ENCODE data around the gene KLHL4. TPM values are rescaled to one million over a fixed set of nuclear protein-coding genes. Genes with fewer than 3 reads are reported as not detected.

KLHL4 gene
- polyA plus RNA-seq, 2 of the 4 experiments (the other 2 are of a cell fraction): 3.7 to 9.8 TPM

DNA sequence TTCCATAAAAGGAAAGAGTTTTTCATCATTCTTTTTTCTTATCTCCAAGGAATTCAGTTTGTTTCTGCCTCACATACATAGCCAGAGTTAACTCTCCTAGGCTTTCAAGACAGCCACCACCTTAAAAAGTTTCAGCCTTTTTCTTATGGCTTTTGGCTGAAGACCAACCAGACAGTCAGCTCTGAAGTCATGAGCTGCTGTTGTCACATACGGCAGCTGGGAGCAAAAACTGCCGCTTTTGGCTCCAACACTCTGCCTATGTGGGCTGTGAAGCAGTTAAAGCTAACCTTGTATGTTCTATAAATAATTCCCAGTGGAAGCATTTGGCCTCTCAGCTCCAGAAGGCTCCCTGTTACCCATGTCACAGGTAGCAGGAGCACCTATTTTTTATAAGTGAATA is 104.1 kb downstream of the KLHL4 start:
- H3K4me2 ChIP-seq: 0 out of 3 replicates have a peak overlapping the region, but pooled peaks have one; percentile 15
- no peaks in the 10 kb centered on the region for H3K9me3 ChIP-seq
- no peak overlapping the region for H3K4me3 ChIP-seq
- WGBS (ENCODE audit: missing lambda C conversion rate): 27% methylated on average over 2 of the region's 2 CpGs
- DNase-seq (ENCODE audit: low read depth in 1 of 2, low spot score in 1 of 2) (no peak), FAIRE-seq (no peak), ATAC-seq (no peak)
- no peak overlapping the region for H3K27ac ChIP-seq
- no peaks in the 10 kb centered on the region for H3K4me1 ChIP-seq
- TF ChIP-seq RNF2 (IDR thresholded peaks at IDR 0.05; ENCODE audit: borderline replicate concordance, low read depth): no peak
- no peak for TF ChIP-seq HDAC2 (IDR thresholded peaks at IDR 0.05)
- TF ChIP-seq MAZ (IDR thresholded peaks at IDR 0.05; ENCODE audit: borderline replicate concordance, low read depth, low read length): no peak
- TF ChIP-seq POLR2AphosphoS2 (conservative IDR thresholded peaks at IDR 0.05; ENCODE audit: low read length): no peak
- TF ChIP-seq, protein P1, sequence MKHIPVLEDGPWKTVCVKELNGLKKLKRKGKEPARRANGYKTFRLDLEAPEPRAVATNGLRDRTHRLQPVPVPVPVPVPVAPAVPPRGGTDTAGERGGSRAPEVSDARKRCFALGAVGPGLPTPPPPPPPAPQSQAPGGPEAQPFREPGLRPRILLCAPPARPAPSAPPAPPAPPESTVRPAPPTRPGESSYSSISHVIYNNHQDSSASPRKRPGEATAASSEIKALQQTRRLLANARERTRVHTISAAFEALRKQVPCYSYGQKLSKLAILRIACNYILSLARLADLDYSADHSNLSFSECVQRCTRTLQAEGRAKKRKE (CRISPR knock-in tag; IDR thresholded peaks at IDR 0.05; ENCODE audit: low read depth): no peak
- TF ChIP-seq, protein P2, sequence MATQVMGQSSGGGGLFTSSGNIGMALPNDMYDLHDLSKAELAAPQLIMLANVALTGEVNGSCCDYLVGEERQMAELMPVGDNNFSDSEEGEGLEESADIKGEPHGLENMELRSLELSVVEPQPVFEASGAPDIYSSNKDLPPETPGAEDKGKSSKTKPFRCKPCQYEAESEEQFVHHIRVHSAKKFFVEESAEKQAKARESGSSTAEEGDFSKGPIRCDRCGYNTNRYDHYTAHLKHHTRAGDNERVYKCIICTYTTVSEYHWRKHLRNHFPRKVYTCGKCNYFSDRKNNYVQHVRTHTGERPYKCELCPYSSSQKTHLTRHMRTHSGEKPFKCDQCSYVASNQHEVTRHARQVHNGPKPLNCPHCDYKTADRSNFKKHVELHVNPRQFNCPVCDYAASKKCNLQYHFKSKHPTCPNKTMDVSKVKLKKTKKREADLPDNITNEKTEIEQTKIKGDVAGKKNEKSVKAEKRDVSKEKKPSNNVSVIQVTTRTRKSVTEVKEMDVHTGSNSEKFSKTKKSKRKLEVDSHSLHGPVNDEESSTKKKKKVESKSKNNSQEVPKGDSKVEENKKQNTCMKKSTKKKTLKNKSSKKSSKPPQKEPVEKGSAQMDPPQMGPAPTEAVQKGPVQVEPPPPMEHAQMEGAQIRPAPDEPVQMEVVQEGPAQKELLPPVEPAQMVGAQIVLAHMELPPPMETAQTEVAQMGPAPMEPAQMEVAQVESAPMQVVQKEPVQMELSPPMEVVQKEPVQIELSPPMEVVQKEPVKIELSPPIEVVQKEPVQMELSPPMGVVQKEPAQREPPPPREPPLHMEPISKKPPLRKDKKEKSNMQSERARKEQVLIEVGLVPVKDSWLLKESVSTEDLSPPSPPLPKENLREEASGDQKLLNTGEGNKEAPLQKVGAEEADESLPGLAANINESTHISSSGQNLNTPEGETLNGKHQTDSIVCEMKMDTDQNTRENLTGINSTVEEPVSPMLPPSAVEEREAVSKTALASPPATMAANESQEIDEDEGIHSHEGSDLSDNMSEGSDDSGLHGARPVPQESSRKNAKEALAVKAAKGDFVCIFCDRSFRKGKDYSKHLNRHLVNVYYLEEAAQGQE (IDR thresholded peaks at IDR 0.05): no peak
- TF ChIP-seq, protein P3, sequence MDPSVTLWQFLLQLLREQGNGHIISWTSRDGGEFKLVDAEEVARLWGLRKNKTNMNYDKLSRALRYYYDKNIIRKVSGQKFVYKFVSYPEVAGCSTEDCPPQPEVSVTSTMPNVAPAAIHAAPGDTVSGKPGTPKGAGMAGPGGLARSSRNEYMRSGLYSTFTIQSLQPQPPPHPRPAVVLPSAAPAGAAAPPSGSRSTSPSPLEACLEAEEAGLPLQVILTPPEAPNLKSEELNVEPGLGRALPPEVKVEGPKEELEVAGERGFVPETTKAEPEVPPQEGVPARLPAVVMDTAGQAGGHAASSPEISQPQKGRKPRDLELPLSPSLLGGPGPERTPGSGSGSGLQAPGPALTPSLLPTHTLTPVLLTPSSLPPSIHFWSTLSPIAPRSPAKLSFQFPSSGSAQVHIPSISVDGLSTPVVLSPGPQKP (IDR thresholded peaks at IDR 0.05; ENCODE audit: low read depth, low read length): no peak
- TF ChIP-seq, protein P4, sequence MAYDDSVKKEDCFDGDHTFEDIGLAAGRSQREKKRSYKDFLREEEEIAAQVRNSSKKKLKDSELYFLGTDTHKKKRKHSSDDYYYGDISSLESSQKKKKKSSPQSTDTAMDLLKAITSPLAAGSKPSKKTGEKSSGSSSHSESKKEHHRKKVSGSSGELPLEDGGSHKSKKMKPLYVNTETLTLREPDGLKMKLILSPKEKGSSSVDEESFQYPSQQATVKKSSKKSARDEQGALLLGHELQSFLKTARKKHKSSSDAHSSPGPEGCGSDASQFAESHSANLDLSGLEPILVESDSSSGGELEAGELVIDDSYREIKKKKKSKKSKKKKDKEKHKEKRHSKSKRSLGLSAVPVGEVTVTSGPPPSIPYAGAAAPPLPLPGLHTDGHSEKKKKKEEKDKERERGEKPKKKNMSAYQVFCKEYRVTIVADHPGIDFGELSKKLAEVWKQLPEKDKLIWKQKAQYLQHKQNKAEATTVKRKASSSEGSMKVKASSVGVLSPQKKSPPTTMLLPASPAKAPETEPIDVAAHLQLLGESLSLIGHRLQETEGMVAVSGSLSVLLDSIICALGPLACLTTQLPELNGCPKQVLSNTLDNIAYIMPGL (CRISPR knock-in tag; IDR thresholded peaks at IDR 0.05; ENCODE audit: borderline replicate concordance): no peak
- no peak for TF ChIP-seq CHD2 (IDR thresholded peaks at IDR 0.05; ENCODE audit: low read length, partially characterized antibody)
- TF ChIP-seq, protein P5, sequence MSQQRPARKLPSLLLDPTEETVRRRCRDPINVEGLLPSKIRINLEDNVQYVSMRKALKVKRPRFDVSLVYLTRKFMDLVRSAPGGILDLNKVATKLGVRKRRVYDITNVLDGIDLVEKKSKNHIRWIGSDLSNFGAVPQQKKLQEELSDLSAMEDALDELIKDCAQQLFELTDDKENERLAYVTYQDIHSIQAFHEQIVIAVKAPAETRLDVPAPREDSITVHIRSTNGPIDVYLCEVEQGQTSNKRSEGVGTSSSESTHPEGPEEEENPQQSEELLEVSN (IDR thresholded peaks at IDR 0.05; ENCODE audit: borderline replicate concordance, low read depth): no peak
- no peak for TF ChIP-seq EHF (CRISPR knock-in tag; IDR thresholded peaks at IDR 0.05)
- ChIA-PET CTCF (no interaction called here), POLR2A (no interaction called here)

DNA sequence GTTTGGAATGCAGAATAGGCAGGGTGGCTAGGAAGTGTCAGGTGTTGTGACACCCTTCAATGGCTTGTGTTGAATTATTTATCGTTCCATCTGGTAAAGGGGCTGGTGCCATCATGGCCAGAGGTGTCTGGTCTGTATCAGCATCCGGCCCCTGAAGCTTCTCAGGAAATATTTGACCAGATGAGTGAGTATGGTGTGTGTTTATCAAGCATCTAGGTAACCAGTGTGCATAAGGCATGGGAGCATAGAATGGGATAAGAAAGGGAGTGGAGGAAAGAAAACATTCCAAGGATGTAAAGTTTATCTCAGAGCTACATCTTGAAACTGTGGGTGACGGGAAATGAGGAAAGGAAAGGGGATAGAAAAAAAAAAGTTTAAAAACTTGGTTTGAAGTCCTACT is 109.4 kb downstream of the KLHL4 start:
- FAIRE-seq: peak; percentile 7
- H3K4me1 ChIP-seq: no peaks in the 10 kb centered on the region
- no peak overlapping the region for H3K27ac ChIP-seq
- H3K4me2 ChIP-seq: no peak overlapping the region
- no peak for ATAC-seq
- H3K4me3 ChIP-seq: no peak overlapping the region
- TF ChIP-seq EP300 (IDR thresholded peaks at IDR 0.05) (no peak), CBX2 (IDR thresholded peaks at IDR 0.05; ENCODE audit: borderline replicate concordance, low read depth) (no peak), HOXA7 (CRISPR knock-in tag; IDR thresholded peaks at IDR 0.05) (no peak), RFX5 (IDR thresholded peaks at IDR 0.05) (no peak), RCOR1 (IDR thresholded peaks at IDR 0.05; ENCODE audit: low read depth, low read length) (no peak), PHF8 (IDR thresholded peaks at IDR 0.05; ENCODE audit: borderline replicate concordance, low read depth) (no peak), TFCP2L1 (CRISPR knock-in tag; IDR thresholded peaks at IDR 0.05) (no peak), EHMT2 (IDR thresholded peaks at IDR 0.05; ENCODE audit: low read depth) (no peak), GATA3 (IDR thresholded peaks at IDR 0.05; ENCODE audit: borderline replicate concordance) (no peak), NPAS2 (CRISPR knock-in tag; IDR thresholded peaks at IDR 0.05; ENCODE audit: borderline replicate concordance) (no peak), ZNF302 (CRISPR knock-in tag; IDR thresholded peaks at IDR 0.05) (no peak), TP53 (CRISPR knock-in tag; IDR thresholded peaks at IDR 0.05) (no peak)
- TF ChIP-seq, protein P6, sequence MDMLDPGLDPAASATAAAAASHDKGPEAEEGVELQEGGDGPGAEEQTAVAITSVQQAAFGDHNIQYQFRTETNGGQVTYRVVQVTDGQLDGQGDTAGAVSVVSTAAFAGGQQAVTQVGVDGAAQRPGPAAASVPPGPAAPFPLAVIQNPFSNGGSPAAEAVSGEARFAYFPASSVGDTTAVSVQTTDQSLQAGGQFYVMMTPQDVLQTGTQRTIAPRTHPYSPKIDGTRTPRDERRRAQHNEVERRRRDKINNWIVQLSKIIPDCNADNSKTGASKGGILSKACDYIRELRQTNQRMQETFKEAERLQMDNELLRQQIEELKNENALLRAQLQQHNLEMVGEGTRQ (IDR thresholded peaks at IDR 0.05): no peak
- no peaks in the 10 kb centered on the region for H3K9me3 ChIP-seq
- ChIA-PET POLR2A (no interaction called here), CTCF (no interaction called here)
- peak in 1 of 2 experiments; percentile 1 for DNase-seq (ENCODE audit: low read depth in 1 of 2, low spot score in 1 of 2)
- 82% methylated on average over 3 of the region's 3 CpGs for WGBS (ENCODE audit: missing lambda C conversion rate)

Data from A549 (cell line).